ENCODE measurements around the gene MYZAP. TPM values are rescaled to one million over a fixed set of nuclear protein-coding genes. Genes with fewer than 3 reads are reported as not detected.

The MYZAP gene
- total RNA-seq, 1 donor = 0.43 TPM

DNA sequence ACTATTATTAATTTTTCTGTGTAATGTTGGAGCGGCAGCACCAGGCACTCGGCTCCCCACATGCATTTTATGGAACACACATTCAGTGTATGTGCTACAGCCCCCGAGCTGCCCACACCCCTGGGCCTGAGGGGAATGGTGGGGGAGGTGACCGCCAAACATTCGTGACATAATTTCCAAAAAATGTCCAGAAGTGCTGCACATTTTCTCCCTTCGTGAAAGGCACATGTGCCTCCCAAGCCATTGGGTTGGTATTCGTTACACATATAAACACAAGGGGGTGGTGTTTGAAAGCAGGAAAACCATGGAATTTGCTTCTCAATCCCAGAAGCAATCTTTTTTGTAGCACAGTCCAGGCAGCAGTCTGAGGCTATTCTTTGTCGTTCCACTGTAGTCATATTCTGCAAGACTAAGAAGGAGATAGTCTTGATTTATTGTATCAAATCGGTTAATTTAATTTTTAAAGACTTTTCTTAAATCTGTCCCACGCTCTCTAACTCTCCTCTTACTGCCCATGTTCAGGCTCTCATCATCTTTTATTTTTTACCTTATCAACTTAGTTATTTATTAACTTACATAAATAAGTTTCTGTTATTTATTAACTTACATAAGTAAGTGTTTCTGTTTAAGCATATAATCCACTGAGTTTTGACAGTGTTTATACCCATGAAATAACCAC, 75.6 kb downstream of the MYZAP start:
- TF ChIP-seq, protein P1, sequence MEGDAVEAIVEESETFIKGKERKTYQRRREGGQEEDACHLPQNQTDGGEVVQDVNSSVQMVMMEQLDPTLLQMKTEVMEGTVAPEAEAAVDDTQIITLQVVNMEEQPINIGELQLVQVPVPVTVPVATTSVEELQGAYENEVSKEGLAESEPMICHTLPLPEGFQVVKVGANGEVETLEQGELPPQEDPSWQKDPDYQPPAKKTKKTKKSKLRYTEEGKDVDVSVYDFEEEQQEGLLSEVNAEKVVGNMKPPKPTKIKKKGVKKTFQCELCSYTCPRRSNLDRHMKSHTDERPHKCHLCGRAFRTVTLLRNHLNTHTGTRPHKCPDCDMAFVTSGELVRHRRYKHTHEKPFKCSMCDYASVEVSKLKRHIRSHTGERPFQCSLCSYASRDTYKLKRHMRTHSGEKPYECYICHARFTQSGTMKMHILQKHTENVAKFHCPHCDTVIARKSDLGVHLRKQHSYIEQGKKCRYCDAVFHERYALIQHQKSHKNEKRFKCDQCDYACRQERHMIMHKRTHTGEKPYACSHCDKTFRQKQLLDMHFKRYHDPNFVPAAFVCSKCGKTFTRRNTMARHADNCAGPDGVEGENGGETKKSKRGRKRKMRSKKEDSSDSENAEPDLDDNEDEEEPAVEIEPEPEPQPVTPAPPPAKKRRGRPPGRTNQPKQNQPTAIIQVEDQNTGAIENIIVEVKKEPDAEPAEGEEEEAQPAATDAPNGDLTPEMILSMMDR (IDR thresholded peaks at IDR 0.05; ENCODE audit: insufficient read depth, low read depth, low read length) = peak; percentile 58
- peak; percentile 70 for DNase-seq (ENCODE audit: low read depth)
- no peak overlapping the region for H3K4me3 ChIP-seq (ENCODE audit: low read depth, low read length)

DNA sequence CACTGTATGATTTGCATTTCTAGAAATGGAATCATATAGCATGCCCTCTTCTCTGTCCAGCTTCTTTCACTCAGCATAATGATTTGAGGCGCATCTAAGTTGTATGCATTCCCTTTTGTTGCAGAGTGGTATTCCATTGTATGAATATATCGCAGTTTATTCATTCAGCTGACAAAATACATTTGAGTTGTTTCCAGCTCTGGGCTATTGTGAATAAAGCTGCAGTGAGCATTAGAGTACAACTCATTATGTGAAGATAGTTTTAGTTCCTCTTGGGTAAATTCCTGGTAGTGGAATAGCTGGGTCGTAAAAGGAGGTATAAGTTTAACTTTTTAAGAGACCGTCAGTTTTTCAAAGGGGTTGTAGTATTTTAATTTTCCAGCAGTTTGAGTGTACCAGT, 76.3 kb downstream of the MYZAP start:
- TF ChIP-seq, protein P1 (IDR thresholded peaks at IDR 0.05; ENCODE audit: insufficient read depth, low read depth, low read length) = no peak
- no peak overlapping the region for H3K4me3 ChIP-seq (ENCODE audit: low read depth, low read length)
- no peak for DNase-seq (ENCODE audit: low read depth)

DNA sequence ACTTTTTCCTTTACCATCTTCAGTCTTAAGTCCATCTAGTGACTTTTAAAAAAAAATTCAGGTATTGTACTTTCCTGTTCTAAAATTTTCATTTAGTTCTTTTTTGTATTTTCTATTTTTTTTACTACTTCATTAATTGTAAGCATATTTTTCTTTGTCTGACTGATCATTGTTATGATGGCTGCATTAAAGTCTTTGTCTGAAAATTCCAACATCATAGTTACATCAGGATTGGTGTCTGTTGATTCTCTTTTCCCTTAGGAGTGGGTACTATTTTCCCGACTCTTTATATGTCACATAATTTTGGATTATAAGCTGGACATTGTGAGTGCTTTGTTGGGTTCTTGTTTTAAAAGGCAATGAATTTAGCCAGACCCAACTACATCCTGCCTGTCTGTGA, 79.9 kb downstream of the MYZAP start:
- no peak for DNase-seq (ENCODE audit: low read depth)
- H3K4me3 ChIP-seq (ENCODE audit: low read depth, low read length) = no peak overlapping the region
- TF ChIP-seq, protein P1 (IDR thresholded peaks at IDR 0.05; ENCODE audit: insufficient read depth, low read depth, low read length) = no peak

DNA sequence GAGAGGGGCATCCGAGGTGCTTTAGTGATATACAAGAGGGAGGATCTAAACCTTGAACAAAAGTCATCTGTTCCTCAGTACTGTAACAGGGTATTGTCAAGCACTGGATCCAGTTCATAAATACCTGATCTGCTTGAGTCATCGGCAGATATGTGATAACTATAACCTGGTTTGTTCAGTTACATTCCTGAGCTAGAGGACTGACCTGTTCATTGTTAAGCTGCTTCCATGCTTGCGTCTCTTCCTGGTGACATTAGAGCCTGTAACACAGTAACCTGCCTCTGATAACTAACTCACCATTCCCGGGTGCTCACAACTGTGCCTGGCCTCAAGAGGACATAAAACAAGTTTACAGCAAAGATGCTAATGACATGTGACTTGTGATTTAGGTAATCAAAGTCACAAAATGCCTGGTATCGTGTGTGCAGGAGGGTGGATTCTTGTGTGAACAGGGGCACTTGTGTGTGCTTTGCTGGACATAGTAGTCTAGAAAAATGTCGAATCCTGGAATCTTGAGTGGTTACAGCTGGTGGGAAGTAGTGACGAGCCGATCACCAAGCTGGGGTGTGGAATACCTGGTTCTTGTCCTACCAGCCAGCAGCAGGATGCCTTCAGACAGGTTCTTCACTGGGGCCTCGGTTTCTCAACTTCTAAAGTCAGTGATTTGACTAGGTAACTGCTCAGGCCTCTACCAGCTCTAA, 83.9 kb downstream of the MYZAP start:
- no peak overlapping the region for H3K4me3 ChIP-seq (ENCODE audit: low read depth, low read length)
- TF ChIP-seq, protein P1 (IDR thresholded peaks at IDR 0.05; ENCODE audit: insufficient read depth, low read depth, low read length) = no peak

DNA sequence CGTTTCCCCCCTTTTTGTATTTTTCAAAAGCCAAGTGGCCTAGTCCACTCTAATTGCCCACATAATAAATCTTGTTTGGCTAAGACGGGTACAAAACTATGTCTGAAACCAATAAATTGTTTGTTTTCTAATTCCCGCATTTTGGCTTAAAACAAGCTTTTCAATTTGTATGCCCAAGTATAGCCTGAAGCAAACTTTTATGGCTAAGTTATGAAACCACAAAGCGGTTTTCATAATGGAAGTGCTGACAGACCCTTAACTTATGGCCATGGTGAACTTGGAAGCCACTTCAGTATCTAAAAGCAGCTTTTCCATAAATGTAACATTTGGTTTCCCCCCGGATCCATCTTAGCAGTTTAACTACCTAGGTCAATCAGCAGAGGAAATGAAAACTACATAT, 84.9 kb downstream of the MYZAP start:
- DNase-seq (ENCODE audit: low read depth) = peak; percentile 14
- H3K4me3 ChIP-seq (ENCODE audit: low read depth, low read length) = no peak overlapping the region
- TF ChIP-seq, protein P1 (IDR thresholded peaks at IDR 0.05; ENCODE audit: insufficient read depth, low read depth, low read length) = no peak

More for the DNA sequence above, 83.9 kb downstream of the MYZAP start:
- no peak for DNase-seq (ENCODE audit: low read depth)

DNA sequence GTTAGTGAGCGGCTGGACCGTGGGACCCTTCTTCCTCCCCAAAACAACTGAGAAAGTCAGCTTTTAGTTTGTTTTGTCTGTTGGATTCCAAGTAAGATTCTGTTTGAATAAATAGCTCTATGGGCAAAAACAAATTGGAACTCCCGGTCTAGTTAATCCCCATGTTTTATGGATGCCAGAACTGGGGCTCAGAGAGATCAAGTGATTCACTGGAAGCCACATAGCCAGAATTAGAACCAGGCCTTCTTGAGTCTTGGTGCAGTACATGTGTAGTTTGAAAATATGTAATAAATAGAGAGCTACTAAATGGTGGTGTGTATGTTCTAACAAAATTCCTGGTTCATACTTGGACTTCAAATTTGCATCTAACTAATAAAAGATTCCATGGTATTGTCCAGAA, 85.5 kb downstream of the MYZAP start:
- no peak overlapping the region for H3K4me3 ChIP-seq (ENCODE audit: low read depth, low read length)
- TF ChIP-seq, protein P1 (IDR thresholded peaks at IDR 0.05; ENCODE audit: insufficient read depth, low read depth, low read length) = no peak
- no peak for DNase-seq (ENCODE audit: low read depth)

Measured in fibroblast of villous mesenchyme (primary cell).